ENCODE results near the gene MYO5C. TPM values are rescaled to one million over a fixed set of nuclear protein-coding genes. Genes with fewer than 3 reads are reported as not detected.

MYO5C gene
- polyA plus RNA-seq (2012; ENCODE audit: insufficient read depth, insufficient read length, low read depth): not detected

- H3K4me1 ChIP-seq: no peaks in the 10 kb centered on the region
- no peaks in the 10 kb centered on the region for H3K36me3 ChIP-seq
- no peaks in the 10 kb centered on the region for H3K9me3 ChIP-seq
- no peak for TF ChIP-seq CTCF (IDR thresholded peaks at IDR 0.05; ENCODE audit: low read depth, low read length)
- peaks cover 46% of the 10 kb centered on the region for H3K27me3 ChIP-seq
- DNase-seq: peak; percentile 70
- peak within 1 kb of the TSS; percentile 55 for H3K4me3 ChIP-seq (ENCODE audit: low read depth, low read length)
These were observed at the start of gene MYO5C for GRCh38 chr15:52295421-52296001. TSS of gene MYO5C (minus strand) at chr15:52295804. CDS start at chr15:52295636, 168 bp downstream.

GRCh38 chr15:52344592-52344991, 49.0 kb upstream of the MYO5C start:
- H3K4me1 ChIP-seq: no peaks in the 10 kb centered on the region
- no peak overlapping the region for H3K4me3 ChIP-seq (ENCODE audit: low read depth, low read length)
- TF ChIP-seq CTCF (IDR thresholded peaks at IDR 0.05; ENCODE audit: low read depth, low read length): no peak
- H3K27me3 ChIP-seq: no peaks in the 10 kb centered on the region
- H3K36me3 ChIP-seq: no peaks in the 10 kb centered on the region
- no peaks in the 10 kb centered on the region for H3K9me3 ChIP-seq
- DNase-seq: no peak

- Histone ChIP-seq H3K27me3 (no peaks in the 10 kb centered on the region), H3K4me1 (no peaks in the 10 kb centered on the region), H3K4me3 (ENCODE audit: low read depth, low read length) (no peak overlapping the region), H3K36me3 (no peaks in the 10 kb centered on the region), H3K9me3 (no peaks in the 10 kb centered on the region)
- DNase-seq: no peak
- no peak for TF ChIP-seq CTCF (IDR thresholded peaks at IDR 0.05; ENCODE audit: low read depth, low read length)
These were observed 48.2 kb upstream of the MYO5C start for GRCh38 chr15:52343831-52344230.

DNA sequence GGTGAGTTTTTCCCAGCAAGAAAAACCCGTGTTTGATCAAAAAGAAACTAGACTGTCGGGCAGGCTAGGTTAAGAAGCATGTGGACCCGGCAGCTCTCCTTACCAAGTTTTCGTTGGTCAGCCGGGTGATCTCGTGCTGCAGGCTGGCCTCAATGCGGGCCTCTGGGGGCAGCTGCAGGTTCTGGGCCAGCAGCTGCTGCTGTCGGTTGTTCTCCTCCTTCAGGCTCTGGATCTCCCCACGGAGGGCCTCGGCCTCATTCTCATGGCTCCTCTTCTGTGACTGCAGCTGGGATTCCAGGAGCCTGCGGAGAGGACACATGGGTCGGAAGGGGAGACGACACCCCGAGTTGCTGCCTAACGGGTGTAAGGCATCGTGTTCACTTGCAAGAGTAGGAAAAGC, 44.5 kb upstream of the MYO5C start:
- TF ChIP-seq CTCF (IDR thresholded peaks at IDR 0.05; ENCODE audit: low read depth, low read length): no peak
- no peaks in the 10 kb centered on the region for H3K27me3 ChIP-seq
- no peaks in the 10 kb centered on the region for H3K9me3 ChIP-seq
- H3K4me3 ChIP-seq (ENCODE audit: low read depth, low read length): no peak overlapping the region
- DNase-seq: no peak
- no peaks in the 10 kb centered on the region for H3K4me1 ChIP-seq
- H3K36me3 ChIP-seq: no peaks in the 10 kb centered on the region

DNA sequence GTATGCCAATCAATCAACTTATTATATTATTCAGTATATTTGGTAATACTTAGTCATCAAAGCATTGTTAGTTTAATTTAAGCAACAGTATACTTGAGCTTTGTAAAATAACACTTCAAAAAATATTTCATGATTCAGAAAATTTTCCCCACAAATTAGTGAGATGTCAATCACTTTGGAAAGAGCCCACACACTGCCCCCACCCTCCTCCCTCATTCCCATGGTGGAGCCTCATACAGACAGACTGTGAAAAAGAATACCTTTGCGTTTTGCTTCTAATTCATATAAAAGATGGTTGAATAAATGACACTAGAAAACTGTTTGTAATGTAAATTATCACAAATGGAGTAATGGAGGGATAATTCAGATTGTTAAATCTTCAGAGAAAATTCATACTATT, 43.3 kb upstream of the MYO5C start:
- no peaks in the 10 kb centered on the region for H3K36me3 ChIP-seq
- no peaks in the 10 kb centered on the region for H3K27me3 ChIP-seq
- no peak for DNase-seq
- no peaks in the 10 kb centered on the region for H3K4me1 ChIP-seq
- no peak overlapping the region for H3K4me3 ChIP-seq (ENCODE audit: low read depth, low read length)
- no peak for TF ChIP-seq CTCF (IDR thresholded peaks at IDR 0.05; ENCODE audit: low read depth, low read length)
- no peaks in the 10 kb centered on the region for H3K9me3 ChIP-seq

GRCh38 chr15:52338058-52338457, 42.5 kb upstream of the MYO5C start:
- Histone ChIP-seq H3K4me1 (no peaks in the 10 kb centered on the region), H3K4me3 (ENCODE audit: low read depth, low read length) (no peak overlapping the region), H3K36me3 (no peaks in the 10 kb centered on the region), H3K9me3 (no peaks in the 10 kb centered on the region), H3K27me3 (no peaks in the 10 kb centered on the region)
- no peak for TF ChIP-seq CTCF (IDR thresholded peaks at IDR 0.05; ENCODE audit: low read depth, low read length)
- DNase-seq: no peak

Data from BE2C (cell line).